AG09319 (cell line): ENCODE data around the gene SLC44A3.

Experiments
- DNase-seq: peaks from one replicate; pipeline ENCODE4 v3.0.0-alpha.2; 2010; ENCODE audit warnings: low read depth; ENCODE audit errors: extremely low read depth
- CTCF ChIP-seq: IDR thresholded peaks from 2 replicates; pipeline ENCODE4 v1.5.1; 2011; ENCODE audit warnings: low read depth, mild to moderate bottlenecking, inconsistent platforms, low read length, moderate library complexity

SLC44A3 gene

GRCh38 chr1:94821636-94822305 lies 1.6 kb downstream of the SLC44A3 start:
- TF ChIP-seq CTCF: no peak
- DNase-seq: no peak

- no peak for DNase-seq
- TF ChIP-seq CTCF: no peak
These were observed 3.0 kb downstream of the SLC44A3 start for GRCh38 chr1:94823116-94823515.

- DNase-seq: no peak
- TF ChIP-seq CTCF: no peak
These were observed 5.8 kb downstream of the SLC44A3 start for GRCh38 chr1:94825936-94826335.

- no peak for DNase-seq
- no peak for TF ChIP-seq CTCF
These were observed 7.3 kb downstream of the SLC44A3 start for GRCh38 chr1:94827434-94827833.

- no peak for TF ChIP-seq CTCF
- no peak for DNase-seq
These were observed 8.1 kb downstream of the SLC44A3 start for GRCh38 chr1:94828251-94828650.

GRCh38 chr1:94831641-94832040 lies 11.5 kb downstream of the SLC44A3 start:
- TF ChIP-seq CTCF: no peak
- no peak for DNase-seq

- no peak for DNase-seq
- no peak for TF ChIP-seq CTCF
These were observed 12.3 kb downstream of the SLC44A3 start for GRCh38 chr1:94832446-94832845.
